Measurements from ENCODE around the gene ZNF415.

Gene ZNF415

DNA sequence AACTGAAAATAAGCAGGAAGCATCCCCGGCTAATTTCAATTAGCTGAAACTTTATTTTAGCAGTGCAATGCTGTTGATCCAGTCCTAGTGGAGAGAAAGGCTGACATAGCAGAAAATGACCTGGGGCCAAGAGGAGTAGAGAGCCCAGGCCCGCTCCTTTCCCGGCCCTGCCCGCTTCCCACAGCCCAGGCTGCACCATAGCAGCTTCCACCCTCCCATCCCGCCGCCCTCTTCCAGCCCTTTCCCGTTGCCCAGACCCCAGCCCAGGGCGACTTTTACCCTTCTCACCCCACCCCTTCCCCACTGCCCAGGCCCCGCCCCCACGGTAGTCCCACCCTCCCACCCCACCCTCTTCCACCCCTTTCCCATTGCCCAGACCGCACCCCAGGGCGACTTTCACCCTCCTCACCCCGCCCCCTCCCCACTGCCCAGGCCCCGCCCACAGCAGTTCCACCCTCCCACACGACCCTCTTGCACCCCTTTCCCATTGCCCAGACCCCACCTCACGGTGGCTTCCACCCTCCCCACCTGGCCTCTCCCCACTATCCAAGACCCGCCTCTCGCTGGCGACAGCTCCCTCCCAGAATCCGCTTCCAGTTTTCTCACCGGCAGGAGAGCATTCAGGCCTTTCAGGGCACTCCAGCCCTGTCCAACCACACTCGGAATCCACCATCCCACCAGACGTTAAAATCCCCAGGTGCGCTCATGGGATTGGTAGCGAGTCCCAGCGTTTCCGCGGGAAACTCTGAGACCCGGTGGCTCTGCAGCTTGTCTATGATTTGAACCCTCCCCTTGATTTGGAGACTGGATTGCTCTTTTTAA is 37.7 kb downstream of the ZNF415 start:
- no peaks in the 10 kb centered on the region for H3K27me3 ChIP-seq (ENCODE audit: insufficient read depth, low read depth)
- no peak overlapping the region for H3K4me2 ChIP-seq
- TF ChIP-seq, protein P1, sequence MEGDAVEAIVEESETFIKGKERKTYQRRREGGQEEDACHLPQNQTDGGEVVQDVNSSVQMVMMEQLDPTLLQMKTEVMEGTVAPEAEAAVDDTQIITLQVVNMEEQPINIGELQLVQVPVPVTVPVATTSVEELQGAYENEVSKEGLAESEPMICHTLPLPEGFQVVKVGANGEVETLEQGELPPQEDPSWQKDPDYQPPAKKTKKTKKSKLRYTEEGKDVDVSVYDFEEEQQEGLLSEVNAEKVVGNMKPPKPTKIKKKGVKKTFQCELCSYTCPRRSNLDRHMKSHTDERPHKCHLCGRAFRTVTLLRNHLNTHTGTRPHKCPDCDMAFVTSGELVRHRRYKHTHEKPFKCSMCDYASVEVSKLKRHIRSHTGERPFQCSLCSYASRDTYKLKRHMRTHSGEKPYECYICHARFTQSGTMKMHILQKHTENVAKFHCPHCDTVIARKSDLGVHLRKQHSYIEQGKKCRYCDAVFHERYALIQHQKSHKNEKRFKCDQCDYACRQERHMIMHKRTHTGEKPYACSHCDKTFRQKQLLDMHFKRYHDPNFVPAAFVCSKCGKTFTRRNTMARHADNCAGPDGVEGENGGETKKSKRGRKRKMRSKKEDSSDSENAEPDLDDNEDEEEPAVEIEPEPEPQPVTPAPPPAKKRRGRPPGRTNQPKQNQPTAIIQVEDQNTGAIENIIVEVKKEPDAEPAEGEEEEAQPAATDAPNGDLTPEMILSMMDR (conservative IDR thresholded peaks at IDR 0.05; ENCODE audit: low read depth, low read length) = no peak
- no peaks in the 10 kb centered on the region for H4K20me1 ChIP-seq (ENCODE audit: insufficient read depth)
- H3K36me3 ChIP-seq (ENCODE audit: insufficient read depth) = no peaks in the 10 kb centered on the region
- H3K4me1 ChIP-seq (ENCODE audit: low read depth, poor library complexity, severe bottlenecking) = no peaks in the 10 kb centered on the region
- no peak overlapping the region for H3K9ac ChIP-seq
- no peak overlapping the region for H3K27ac ChIP-seq
- no peak overlapping the region for H3K4me3 ChIP-seq (IDR thresholded peaks at IDR 0.05; ENCODE audit: insufficient read depth, low read depth, low read length)
- H2AFZ ChIP-seq (ENCODE audit: low read depth) = no peak overlapping the region
- H3K79me2 ChIP-seq (ENCODE audit: insufficient read depth, low read depth) = no peaks in the 10 kb centered on the region

DNA sequence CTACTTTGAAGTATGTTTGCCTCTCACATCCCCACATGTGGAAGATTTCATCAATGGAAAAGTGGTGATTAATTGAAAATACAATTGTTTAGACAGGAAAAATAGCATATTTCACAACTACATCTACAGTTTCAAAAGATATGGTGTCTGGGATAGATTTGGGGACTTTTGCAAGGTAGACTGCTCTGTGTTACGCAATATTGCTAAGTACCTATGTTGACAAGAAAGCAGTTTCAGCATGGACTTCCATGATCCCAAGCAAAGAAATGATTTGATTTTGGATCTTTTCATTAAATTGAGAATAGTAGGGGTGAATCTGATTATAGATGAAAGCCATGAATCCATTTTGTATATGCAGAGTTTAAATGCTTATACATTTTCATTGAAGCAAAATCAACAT is 40.0 kb downstream of the ZNF415 start:
- Histone ChIP-seq H3K4me2 (no peak overlapping the region), H3K27ac (no peak overlapping the region), H3K79me2 (ENCODE audit: insufficient read depth, low read depth) (no peaks in the 10 kb centered on the region), H3K36me3 (ENCODE audit: insufficient read depth) (no peaks in the 10 kb centered on the region), H3K9ac (no peak overlapping the region), H3K4me1 (ENCODE audit: low read depth, poor library complexity, severe bottlenecking) (no peaks in the 10 kb centered on the region), H3K4me3 (IDR thresholded peaks at IDR 0.05; ENCODE audit: insufficient read depth, low read depth, low read length) (no peak overlapping the region), H4K20me1 (ENCODE audit: insufficient read depth) (no peaks in the 10 kb centered on the region), H2AFZ (ENCODE audit: low read depth) (no peak overlapping the region), H3K27me3 (ENCODE audit: insufficient read depth, low read depth) (no peaks in the 10 kb centered on the region)
- TF ChIP-seq, protein P1 (conservative IDR thresholded peaks at IDR 0.05; ENCODE audit: low read depth, low read length) = no peak

DNA sequence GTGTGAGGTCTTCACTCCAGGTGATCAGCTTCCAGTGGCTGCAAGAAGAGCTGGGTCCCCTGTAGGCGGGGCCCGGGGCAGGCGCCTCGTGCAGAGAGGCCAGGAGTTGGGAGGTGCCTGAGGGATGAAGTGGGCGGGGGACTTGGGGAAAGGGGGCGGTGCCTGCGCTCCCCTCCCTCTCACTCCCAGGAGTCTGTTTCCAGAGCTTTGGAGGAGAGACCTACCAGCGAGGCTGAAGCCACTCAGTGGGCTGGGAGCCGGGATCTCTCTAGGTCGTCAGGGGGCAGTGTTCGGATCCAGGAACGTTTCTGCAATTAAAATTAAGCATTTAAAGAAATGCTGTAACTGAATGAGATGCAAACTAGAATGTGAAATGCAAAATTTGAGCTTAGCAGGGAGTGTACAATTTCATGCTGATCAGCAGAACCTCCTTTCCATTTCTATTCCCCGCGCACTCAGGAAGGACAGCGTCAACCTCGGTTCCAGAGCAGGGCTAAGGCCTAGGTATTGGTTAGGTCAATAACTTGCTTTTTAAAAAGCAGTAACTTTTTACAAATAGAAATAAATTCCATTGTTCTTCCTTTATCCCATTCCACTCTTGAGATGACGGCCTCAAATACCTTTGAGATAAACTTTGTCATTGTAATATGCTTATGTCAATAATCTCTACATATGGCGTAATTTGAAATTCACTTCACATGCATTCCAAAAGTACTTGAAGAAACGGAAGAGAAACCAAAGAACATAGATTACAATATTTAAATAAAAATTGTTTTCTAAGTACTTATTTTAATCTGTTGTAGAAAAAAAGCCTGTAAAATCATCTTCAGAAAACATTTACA is 41.1 kb downstream of the ZNF415 start:
- Histone ChIP-seq H3K79me2 (ENCODE audit: insufficient read depth, low read depth) (no peaks in the 10 kb centered on the region), H4K20me1 (ENCODE audit: insufficient read depth) (no peaks in the 10 kb centered on the region), H3K4me1 (ENCODE audit: low read depth, poor library complexity, severe bottlenecking) (no peaks in the 10 kb centered on the region), H3K4me2 (no peak overlapping the region), H2AFZ (ENCODE audit: low read depth) (no peak overlapping the region), H3K9ac (no peak overlapping the region), H3K36me3 (ENCODE audit: insufficient read depth) (no peaks in the 10 kb centered on the region), H3K4me3 (IDR thresholded peaks at IDR 0.05; ENCODE audit: insufficient read depth, low read depth, low read length) (no peak overlapping the region), H3K27ac (no peak overlapping the region), H3K27me3 (ENCODE audit: insufficient read depth, low read depth) (no peaks in the 10 kb centered on the region)
- TF ChIP-seq, protein P1 (conservative IDR thresholded peaks at IDR 0.05; ENCODE audit: low read depth, low read length) = no peak

DNA sequence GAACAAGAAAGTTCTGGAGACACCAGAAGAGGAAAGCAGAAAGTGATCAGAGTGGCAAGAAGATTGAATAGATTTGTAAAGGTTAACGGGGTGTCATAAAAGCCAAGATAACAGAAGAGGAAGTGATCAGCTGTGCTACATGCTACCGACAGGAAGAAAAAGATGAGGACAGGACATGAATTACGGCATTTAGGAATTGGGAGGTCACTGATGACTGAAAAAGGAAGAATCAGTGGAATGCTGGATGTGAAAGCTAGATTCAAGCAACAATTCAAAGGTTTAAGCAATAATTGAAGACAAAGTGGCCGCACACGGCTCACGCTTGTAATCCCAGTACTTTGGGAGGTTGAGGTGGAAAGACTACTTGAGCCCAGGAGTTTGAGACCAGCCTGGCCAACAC is 44.6 kb downstream of the ZNF415 start:
- H2AFZ ChIP-seq (ENCODE audit: low read depth) = no peak overlapping the region
- no peaks in the 10 kb centered on the region for H3K36me3 ChIP-seq (ENCODE audit: insufficient read depth)
- H3K4me1 ChIP-seq (ENCODE audit: low read depth, poor library complexity, severe bottlenecking) = no peaks in the 10 kb centered on the region
- no peaks in the 10 kb centered on the region for H3K79me2 ChIP-seq (ENCODE audit: insufficient read depth, low read depth)
- H3K4me2 ChIP-seq = no peak overlapping the region
- no peak overlapping the region for H3K9ac ChIP-seq
- H3K27ac ChIP-seq = no peak overlapping the region
- no peak overlapping the region for H3K4me3 ChIP-seq (IDR thresholded peaks at IDR 0.05; ENCODE audit: insufficient read depth, low read depth, low read length)
- no peaks in the 10 kb centered on the region for H4K20me1 ChIP-seq (ENCODE audit: insufficient read depth)
- TF ChIP-seq, protein P1 (conservative IDR thresholded peaks at IDR 0.05; ENCODE audit: low read depth, low read length) = no peak
- H3K27me3 ChIP-seq (ENCODE audit: insufficient read depth, low read depth) = no peaks in the 10 kb centered on the region
